GM18870 (cell line): ENCODE data around the gene HOMEZ.
"Not testable (repeated sequence)": the region's sequence is repeated elsewhere in the genome, so short reads cannot be mapped to it uniquely, and the experiment has no call there.

ENCODE experiments used
- ATAC-seq: cut with Tn5 transposase; IDR thresholded peaks from one replicate; pipeline ENCODE4 v1.9.1; 2021; ENCODE audit warnings: moderate library complexity; ENCODE audit not compliant: unreplicated experiment

The HOMEZ gene

GRCh38 chr14:23232241-23232808 is 53.6 kb downstream of the HOMEZ start:
- ATAC-seq, result not testable (repeated sequence)

- ATAC-seq, result no peak
These were observed 57.1 kb downstream of the HOMEZ start for GRCh38 chr14:23228812-23229211.

- no peak for ATAC-seq
These were observed 58.4 kb downstream of the HOMEZ start for GRCh38 chr14:23227566-23227965.

- not testable (repeated sequence) for ATAC-seq
These were observed 61.0 kb downstream of the HOMEZ start for GRCh38 chr14:23224958-23225357.
